Stimulated activated naive CD8-positive, alpha-beta T cell treated with anti-CD3 and anti-CD28 coated beads, Interleukin-15, Interleukin-2, amounts not matched to agents 100 U/mL and 50 U/mL, for 24 hours (primary cell): ENCODE results near the gene PKD2L1.
A peak's percentile ranks its signal among the peaks of the same experiment; 100 is the strongest.
"Not testable (repeated sequence)": the region's sequence is repeated elsewhere in the genome, so short reads cannot be mapped to it uniquely, and the experiment has no call there.

Source experiments
- ATAC-seq: fragments of 150-1000 bp; cut with Tn5 transposase; one replicate; pipeline ENCODE4 v1.10.0; 2021
- DNase-seq: peaks from one replicate; pipeline ENCODE4 v3.0.0; 2021

PKD2L1 gene

GRCh38 chr10:100333661-100334440 lies 3.8 kb upstream of the PKD2L1 start:
- ATAC-seq (no peak), DNase-seq (no peak)

GRCh38 chr10:100333106-100333505 lies 3.1 kb upstream of the PKD2L1 start:
- DNase-seq = no peak
- no peak for ATAC-seq

GRCh38 chr10:100328198-100328597 lies 1.8 kb downstream of the PKD2L1 start:
- ATAC-seq = no peak
- DNase-seq = no peak

GRCh38 chr10:100327718-100328009 lies 2.4 kb downstream of the PKD2L1 start:
- DNase-seq (no peak), ATAC-seq (no peak)

GRCh38 chr10:100327007-100327717 lies 2.9 kb downstream of the PKD2L1 start:
- peak; percentile 93 for ATAC-seq
- DNase-seq = peak; percentile 28

GRCh38 chr10:100325158-100325557 lies 4.9 kb downstream of the PKD2L1 start:
- no peak for ATAC-seq

GRCh38 chr10:100319707-100320402 lies 10.2 kb downstream of the PKD2L1 start:
- DNase-seq (no peak), ATAC-seq (no peak)

More at GRCh38 chr10:100325158-100325557, 4.9 kb downstream of the PKD2L1 start:
- no peak for DNase-seq

GRCh38 chr10:100318207-100318606 lies 11.8 kb downstream of the PKD2L1 start:
- ATAC-seq (no peak), DNase-seq (no peak)

- no peak for ATAC-seq
- DNase-seq = no peak
These were observed 14.4 kb downstream of the PKD2L1 start for GRCh38 chr10:100315615-100316014.

GRCh38 chr10:100311298-100311697 lies 18.7 kb downstream of the PKD2L1 start:
- ATAC-seq (no peak), DNase-seq (no peak)

- no peak for ATAC-seq
- no peak for DNase-seq
These were observed 22.3 kb downstream of the PKD2L1 start for GRCh38 chr10:100307684-100308083.

GRCh38 chr10:100306861-100307260 lies 23.2 kb downstream of the PKD2L1 start:
- DNase-seq (no peak), ATAC-seq (no peak)

GRCh38 chr10:100304414-100304813 lies 25.6 kb downstream of the PKD2L1 start:
- DNase-seq (no peak), ATAC-seq (no peak)

GRCh38 chr10:100303724-100304319 lies 26.2 kb downstream of the PKD2L1 start:
- ATAC-seq = no peak
- DNase-seq = no peak

- not testable (repeated sequence) for ATAC-seq
These were observed 28.9 kb downstream of the PKD2L1 start for GRCh38 chr10:100301123-100301522.

GRCh38 chr10:100297242-100297641 lies 32.8 kb downstream of the PKD2L1 start:
- no peak for ATAC-seq
- no peak for DNase-seq

More at GRCh38 chr10:100301123-100301522, 28.9 kb downstream of the PKD2L1 start:
- DNase-seq = not testable (repeated sequence)

- DNase-seq = no peak
- no peak for ATAC-seq
These were observed 37.0 kb downstream of the PKD2L1 start for GRCh38 chr10:100293066-100293465.

GRCh38 chr10:100292300-100292699 lies 37.7 kb downstream of the PKD2L1 start:
- DNase-seq, ATAC-seq: not testable (repeated sequence)

- no peak for DNase-seq
- ATAC-seq = no peak
These were observed 38.7 kb downstream of the PKD2L1 start for GRCh38 chr10:100291356-100291755.

GRCh38 chr10:100289641-100290040 lies 40.4 kb downstream of the PKD2L1 start:
- DNase-seq (no peak), ATAC-seq (no peak)

GRCh38 chr10:100288196-100288595 lies 41.8 kb downstream of the PKD2L1 start:
- no peak for DNase-seq
- no peak for ATAC-seq

GRCh38 chr10:100287756-100288155 lies 42.3 kb downstream of the PKD2L1 start:
- ATAC-seq (no peak), DNase-seq (no peak)
